ENCODE data around the gene GASK1A. TPM values are rescaled to one million over a fixed set of nuclear protein-coding genes. Genes with fewer than 3 reads are reported as not detected.

The GASK1A gene
- total and polyA plus RNA-seq, 2 donors (not counting 3 experiments of a cell fraction or from before 2014, with no cell fraction given): 0.04 TPM; not detected in 1

DNA sequence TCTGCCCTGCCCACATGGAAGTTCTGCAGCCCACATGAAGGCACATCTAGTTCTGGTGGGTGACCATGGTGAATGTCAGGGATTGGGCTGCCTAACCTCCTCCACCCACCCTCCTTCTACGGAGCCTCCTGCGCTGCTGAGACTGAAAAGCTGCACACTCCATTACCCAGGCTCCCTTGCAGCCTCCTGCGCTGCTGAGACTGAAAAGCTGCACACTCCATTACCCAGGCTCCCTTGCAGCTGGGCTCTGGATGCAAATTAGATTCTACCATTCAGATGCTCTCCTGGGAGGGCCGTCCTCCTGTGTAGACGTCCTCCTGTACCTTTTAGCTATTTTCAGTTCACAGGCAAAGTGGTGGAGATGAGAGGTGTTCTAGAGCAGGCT, 94.7 kb downstream of the GASK1A start:
- Histone ChIP-seq H3K4me2 (ENCODE audit: insufficient read depth, low read length) (no peak overlapping the region), H3K27me3 (ENCODE audit: control insufficient read depth in 2 of 2, insufficient read depth in 2 of 2, low read length in 2 of 2) (peaks cover 0 to 2% of the 10 kb centered on the region in 2 experiments), H2AFZ (ENCODE audit: low read depth, low read length) (no peak overlapping the region), H3K9me1 (replicated peaks; ENCODE audit: control insufficient read depth, extremely low read depth, insufficient read depth, low read length) (no peaks in the 10 kb centered on the region), H3K9ac (replicated peaks; ENCODE audit: extremely low read depth, insufficient read depth, low read length) (no peak overlapping the region), H3K4me3 (replicated peaks in 1 of 3; ENCODE audit: insufficient read depth in 1 of 3, low read depth in 1 of 3, low read length in 3 of 3) (no peak overlapping the region), H3K27ac (ENCODE audit: insufficient read depth, low read depth, low read length) (no peak overlapping the region), H4K20me1 (replicated peaks; ENCODE audit: control insufficient read depth, extremely low read depth, insufficient read depth, low read length) (no peaks in the 10 kb centered on the region), H3K79me2 (ENCODE audit: control insufficient read depth, insufficient read depth, low read length) (no peaks in the 10 kb centered on the region), H3K4me1 (ENCODE audit: control insufficient read depth, extremely low read depth, insufficient read depth, low read length) (no peaks in the 10 kb centered on the region), H3K9me3 (replicated peaks; ENCODE audit: control insufficient read depth, insufficient read depth, low read length) (no peaks in the 10 kb centered on the region), H3K36me3 (ENCODE audit: control insufficient read depth in 2 of 2, extremely low read depth in 1 of 2, insufficient read depth in 2 of 2, low read length in 2 of 2) (no peaks in the 10 kb centered on the region)
- dilution Hi-C loops (cut with MboI; ENCODE audit: extremely low pct_ligation_motif_present, low sequenced_read_pairs) (no loop called here), intact Hi-C loops (cut with micrococcal nuclease) (no loop called here)
- no TSS peak for BruUV-seq (replicated peaks)
- POLR2A ChIA-PET: no interaction called here
- TF ChIP-seq POLR2A (IDR thresholded peaks at IDR 0.05; ENCODE audit: low read depth, low read length) (no peak), POLR2AphosphoS5 (IDR thresholded peaks at IDR 0.05; ENCODE audit: insufficient read depth, low read depth, low read length) (no peak), MYC (IDR thresholded peaks at IDR 0.05; ENCODE audit: low read depth, low read length) (no peak), FOS (IDR thresholded peaks at IDR 0.05; ENCODE audit: borderline replicate concordance, insufficient read depth, low read length) (no peak), JUN (IDR thresholded peaks at IDR 0.05; ENCODE audit: borderline replicate concordance, insufficient read depth, insufficient read length, low read depth) (no peak), EZH2 (IDR thresholded peaks at IDR 0.05; ENCODE audit: borderline replicate concordance, low read depth, low read length, severe bottlenecking) (no peak)
- TF ChIP-seq, protein P1, sequence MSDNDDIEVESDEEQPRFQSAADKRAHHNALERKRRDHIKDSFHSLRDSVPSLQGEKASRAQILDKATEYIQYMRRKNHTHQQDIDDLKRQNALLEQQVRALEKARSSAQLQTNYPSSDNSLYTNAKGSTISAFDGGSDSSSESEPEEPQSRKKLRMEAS (IDR thresholded peaks at IDR 0.05; ENCODE audit: insufficient read depth, insufficient read length): no peak
- DNase-seq (ENCODE audit: low read depth, low spot score) (no peak), FAIRE-seq (no peak)
- CTCF ChIA-PET: no interaction called here

DNA sequence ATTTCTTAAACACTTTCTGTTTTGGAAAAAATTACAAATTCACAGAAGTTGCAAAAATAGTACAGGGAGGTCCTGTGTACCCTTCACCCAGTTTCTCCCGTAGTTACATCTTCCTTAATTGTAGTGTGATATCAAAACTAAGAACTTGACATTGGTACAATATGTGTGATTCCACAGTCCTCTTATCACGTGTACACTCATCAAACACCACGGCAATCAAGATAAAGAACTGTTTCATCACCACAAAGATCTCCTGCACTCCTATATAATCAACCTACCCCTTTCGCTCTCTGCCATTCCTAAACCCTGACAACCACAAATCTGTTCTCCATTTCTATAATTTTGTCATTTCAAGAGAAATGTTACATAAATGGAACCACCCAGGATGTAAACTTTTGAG, 95.4 kb downstream of the GASK1A start:
- Histone ChIP-seq H3K4me3 (replicated peaks in 1 of 3; ENCODE audit: insufficient read depth in 1 of 3, low read depth in 1 of 3, low read length in 3 of 3) (no peak overlapping the region), H4K20me1 (replicated peaks; ENCODE audit: control insufficient read depth, extremely low read depth, insufficient read depth, low read length) (no peaks in the 10 kb centered on the region), H2AFZ (ENCODE audit: low read depth, low read length) (no peak overlapping the region), H3K4me1 (ENCODE audit: control insufficient read depth, extremely low read depth, insufficient read depth, low read length) (no peaks in the 10 kb centered on the region), H3K9ac (replicated peaks; ENCODE audit: extremely low read depth, insufficient read depth, low read length) (no peak overlapping the region), H3K27ac (ENCODE audit: insufficient read depth, low read depth, low read length) (no peak overlapping the region), H3K4me2 (ENCODE audit: insufficient read depth, low read length) (no peak overlapping the region), H3K79me2 (ENCODE audit: control insufficient read depth, insufficient read depth, low read length) (no peaks in the 10 kb centered on the region), H3K9me1 (replicated peaks; ENCODE audit: control insufficient read depth, extremely low read depth, insufficient read depth, low read length) (no peaks in the 10 kb centered on the region), H3K36me3 (ENCODE audit: control insufficient read depth in 2 of 2, extremely low read depth in 1 of 2, insufficient read depth in 2 of 2, low read length in 2 of 2) (no peaks in the 10 kb centered on the region), H3K27me3 (ENCODE audit: control insufficient read depth in 2 of 2, insufficient read depth in 2 of 2, low read length in 2 of 2) (peaks cover 0 to 2% of the 10 kb centered on the region in 2 experiments), H3K9me3 (replicated peaks; ENCODE audit: control insufficient read depth, insufficient read depth, low read length) (no peaks in the 10 kb centered on the region)
- ChIA-PET CTCF (no interaction called here), POLR2A (no interaction called here)
- no peak for FAIRE-seq
- dilution Hi-C loops (cut with MboI; ENCODE audit: extremely low pct_ligation_motif_present, low sequenced_read_pairs): no loop called here
- DNase-seq (ENCODE audit: low read depth, low spot score): no peak
- no TSS peak for BruUV-seq (replicated peaks)
- intact Hi-C loops (cut with micrococcal nuclease): no loop called here
- TF ChIP-seq FOS (IDR thresholded peaks at IDR 0.05; ENCODE audit: borderline replicate concordance, insufficient read depth, low read length): no peak

Data from endothelial cell of umbilical vein (primary cell).